K562 (cell line): ENCODE results near the gene SIGLEC5. TPM values are rescaled to one million over a fixed set of nuclear protein-coding genes. Genes with fewer than 3 reads are reported as not detected.

Source experiments
- BDP1 ChIP-seq: IDR thresholded peaks from 3 replicates; pipeline ENCODE4 v1.6.1; 2011; ENCODE audit not compliant: insufficient read length, insufficient read depth
- CHD1 ChIP-seq: fragments of 200-600 bp; sonication (generic); IDR thresholded peaks from one replicate; pipeline ENCODE4 v1.6.1; 2012; ENCODE audit warnings: mild to moderate bottlenecking, moderate library complexity, low read length, inconsistent platforms
- CTCF ChIP-seq, 3 experiments: IDR thresholded peaks in 2 of 3; conservative IDR thresholded peaks in 1 of 3; 2 replicates each; pipeline ENCODE4 v1.5.1; 2011 to 2012; ENCODE audit warnings: low read length in 3 of 3, mild to moderate bottlenecking in 3 of 3, control low read depth in 2 of 3, improper control_type of control experiment in 1 of 3, inconsistent platforms in 1 of 3, low read depth in 1 of 3, mixed read lengths in 1 of 3, moderate library complexity in 1 of 3; ENCODE audit not compliant: insufficient read depth in 2 of 3
- GATA2 ChIP-seq: sonication (generic); formaldehyde crosslinking; IDR thresholded peaks from 2 replicates; pipeline ENCODE4 v1.4.0; 2020; ENCODE audit warnings: mild to moderate bottlenecking, missing genetic modification reagents
- KAT8 ChIP-seq: fragments of 450-650 bp; IDR thresholded peaks from 2 replicates; pipeline ENCODE4 v1.6.1; 2016; ENCODE audit warnings: low read depth, mild to moderate bottlenecking
- KHSRP ChIP-seq: fragments of 450-650 bp; IDR thresholded peaks from 2 replicates; pipeline ENCODE4 v1.6.1; 2017
- MAZ ChIP-seq, 2 experiments: fragments of 450-650 bp in 1 of 2; sonication (generic) in 1 of 2; formaldehyde crosslinking; IDR thresholded peaks in 1 of 2; conservative IDR thresholded peaks in 1 of 2; 2 replicates each; pipeline versions ENCODE4 v1.4.0 to v1.5.0; 2020; ENCODE audit warnings: mild to moderate bottlenecking in 1 of 2, missing genetic modification reagents in 1 of 2
- NR0B1 ChIP-seq: fragments of 450-650 bp; IDR thresholded peaks from one replicate; pipeline ENCODE4 v1.6.1; 2018; ENCODE audit warnings: mild to moderate bottlenecking, moderate library complexity; ENCODE audit not compliant: partially characterized antibody
- PBX2 ChIP-seq, 2 experiments: IDR thresholded peaks in 1 of 2; conservative IDR thresholded peaks in 1 of 2; 2 replicates each; pipeline ENCODE4 v1.6.1; 2016; ENCODE audit warnings: low read depth in 2 of 2, mild to moderate bottlenecking in 1 of 2, missing compliant biosample characterization in 1 of 2, missing genetic modification characterization in 1 of 2, moderate library complexity in 1 of 2
- RCOR1 ChIP-seq, 2 experiments: IDR thresholded peaks; 2 replicates each; pipeline ENCODE4 v1.6.1; 2012; ENCODE audit warnings: low read depth in 2 of 2, low read length in 2 of 2, borderline replicate concordance in 1 of 2, improper control_type of control experiment in 1 of 2
- XRCC5 ChIP-seq: fragments of 200-400 bp; formaldehyde crosslinking; IDR thresholded peaks from 2 replicates; pipeline ENCODE4 v1.6.1; 2017; ENCODE audit warnings: low read depth, mild to moderate bottlenecking, low read length
- ZBTB7A ChIP-seq: IDR thresholded peaks from 2 replicates; pipeline ENCODE4 v1.6.1; 2011; ENCODE audit warnings: low read depth, mild to moderate bottlenecking, low read length, moderate library complexity, borderline replicate concordance; ENCODE audit not compliant: control insufficient read depth
- ZNF668 ChIP-seq: fragments of 250-450 bp; sonication (Bioruptor Pico); IDR thresholded peaks from 2 replicates; pipeline ENCODE4 v1.8.0; 2022; ENCODE audit warnings: mild to moderate bottlenecking, inconsistent platforms
- polyA plus RNA-seq, 8 experiments: library from polyadenylated mRNA; depleted of rRNA in 4 of 8; stranded (reverse) in 5 of 8; unstranded in 3 of 8; fragments of >200 nt; fragmentation: Nextera tagmentation in 2 of 8; fragmentation: Illumina TruSeq in 1 of 8; extraction: Ambion mirVana in 2 of 8; extraction: Trizol in 1 of 8; gene quantifications; 2 replicates each; pipeline versions ENCODE4 v1.2.1 to v1.2.3, GENCODE V29; 2011 to 2014; ENCODE audit warnings: inconsistent platforms in 1 of 8, missing spikeins in 1 of 8
- total RNA-seq, 7 experiments: library from RNA; depleted of rRNA in 6 of 7; stranded (reverse); fragments of >200 nt in 6 of 7; fragmentation: Illumina TruSeq in 2 of 7; extraction: Trizol in 2 of 7; gene quantifications; 2 replicates each; pipeline versions ENCODE4 v1.2.1 to v1.2.3, GENCODE V29; 2011 to 2021; ENCODE audit warnings: low replicate concordance in 1 of 7

The SIGLEC5 gene
- total and polyA plus RNA-seq, 9 of the 15 experiments (the other 6 are each of a cell fraction or from before 2014, with no cell fraction given): 0.14 TPM; not detected in 8

- peak in 1 of 2 experiments; percentile 27; a peak in 1 of 4 replicates for TF ChIP-seq RCOR1 (IDR thresholded peaks at IDR 0.05; ENCODE audit: borderline replicate concordance in 1 of 2, low read depth in 2 of 2, low read length in 2 of 2)
- TF ChIP-seq KHSRP: no peak
- no peak for TF ChIP-seq CHD1
- no peak for TF ChIP-seq PBX2 (CRISPR knock-in tag; IDR thresholded peaks at IDR 0.05; ENCODE audit: low read depth)
- no peak for TF ChIP-seq PBX2 (tag; conservative IDR thresholded peaks at IDR 0.05; ENCODE audit: low read depth)
- TF ChIP-seq KAT8: no peak
- no peak for TF ChIP-seq ZNF668 (CRISPR knock-in tag)
- no peak for TF ChIP-seq XRCC5
- no peak for TF ChIP-seq NR0B1
- peak in 1 of 2 experiments; percentile 34; a peak in 1 of 4 replicates for TF ChIP-seq MAZ (CRISPR knock-in tag; conservative IDR thresholded peaks at IDR 0.05 in 1 of 2, IDR thresholded peaks at IDR 0.05 in 1 of 2)
- TF ChIP-seq GATA2 (CRISPR knock-in tag): peak; percentile 39; the same call in 1 of the 2 replicates
- TF ChIP-seq BDP1: no peak
- no peak for TF ChIP-seq ZBTB7A
- TF ChIP-seq CTCF (IDR thresholded peaks at IDR 0.05 in 2 of 3, conservative IDR thresholded peaks at IDR 0.05 in 1 of 3; ENCODE audit: insufficient read depth in 2 of 3, low read depth in 1 of 3, low read length in 3 of 3): peak; percentile 61 to 63 (median 63)
Observed at GRCh38 chr19:51564791-51565190, 65.4 kb downstream of the SIGLEC5 start (continued).
